ENCODE measurements around the gene OR2L5.

OR2L5 gene, protein sequence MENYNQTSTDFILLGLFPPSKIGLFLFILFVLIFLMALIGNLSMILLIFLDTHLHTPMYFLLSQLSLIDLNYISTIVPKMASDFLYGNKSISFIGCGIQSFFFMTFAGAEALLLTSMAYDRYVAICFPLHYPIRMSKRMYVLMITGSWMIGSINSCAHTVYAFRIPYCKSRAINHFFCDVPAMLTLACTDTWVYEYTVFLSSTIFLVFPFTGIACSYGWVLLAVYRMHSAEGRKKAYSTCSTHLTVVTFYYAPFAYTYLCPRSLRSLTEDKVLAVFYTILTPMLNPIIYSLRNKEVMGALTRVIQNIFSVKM

DNA sequence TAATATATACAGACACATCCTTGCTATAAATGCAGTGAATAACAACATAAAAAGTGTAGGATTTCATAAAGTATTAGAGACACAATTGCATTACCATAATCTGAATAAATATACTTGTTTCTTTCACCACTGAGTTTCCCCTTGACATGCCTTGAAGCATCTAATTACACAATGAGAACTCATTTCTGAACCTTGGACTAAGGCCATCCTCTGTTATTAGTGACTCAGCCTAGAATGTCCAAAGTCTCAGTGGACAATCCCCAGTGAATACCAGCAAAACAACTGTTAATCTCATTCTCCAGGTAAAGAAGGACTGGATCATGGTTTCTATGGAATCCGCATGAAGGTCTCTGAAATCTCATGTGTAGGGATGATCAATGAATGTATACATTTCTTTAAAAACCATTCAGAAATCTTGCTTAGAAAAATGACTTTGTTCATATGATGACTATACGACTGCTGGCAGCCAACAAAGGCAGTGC lies at the start of gene OR2L5:
Gene OR2L5 (plus strand): TSS at position 432 of the 482 bp plus-strand sequence. CDS start 8,288 bp downstream, outside the sequence.
- H3K9me3 ChIP-seq (ENCODE audit: control insufficient read depth, insufficient read depth, low read length), result peaks cover 3% of the 10 kb centered on the region; the same call in 1 of the 2 replicates
- no peak within 1 kb of the TSS for H3K9ac ChIP-seq (ENCODE audit: low read depth, low read length)
- no peaks in the 10 kb centered on the region for H3K36me3 ChIP-seq (ENCODE audit: insufficient read depth, low read length)
- H3K4me1 ChIP-seq (ENCODE audit: insufficient read depth, low read length), result no peaks in the 10 kb centered on the region

DNA sequence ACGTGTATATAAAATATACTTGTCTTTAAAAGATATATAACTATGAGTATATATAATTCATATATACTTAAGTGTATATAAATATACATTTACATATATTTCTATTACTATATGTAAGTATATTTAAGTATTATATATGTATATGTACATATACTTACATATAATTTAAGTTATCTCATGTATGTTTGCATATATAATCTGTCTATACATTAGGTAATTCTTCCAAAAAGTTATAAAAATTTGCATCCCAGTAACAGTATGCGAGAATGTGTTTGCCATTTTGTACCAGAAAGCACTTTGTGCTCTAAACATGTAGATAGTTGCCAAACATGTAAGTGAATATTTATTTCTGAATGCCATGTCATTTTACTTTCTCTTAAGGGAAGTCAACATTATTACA lies 48.5 kb upstream of the OR2L5 start, which contains the start of gene OR2AK2:
Gene OR2AK2 (plus strand): TSS at position 301 of the 400 bp plus-strand sequence. CDS start 144 bp downstream, outside the sequence.
- peaks cover 5% of the 10 kb centered on the region; the same call in 1 of the 2 replicates for H3K4me1 ChIP-seq (ENCODE audit: insufficient read depth, low read length)
- H3K9ac ChIP-seq (ENCODE audit: low read depth, low read length), result no peak within 1 kb of the TSS
- H3K36me3 ChIP-seq (ENCODE audit: insufficient read depth, low read length), result no peaks in the 10 kb centered on the region
- H3K9me3 ChIP-seq (ENCODE audit: control insufficient read depth, insufficient read depth, low read length), result no peaks in the 10 kb centered on the region

- H3K36me3 ChIP-seq (ENCODE audit: insufficient read depth, low read length), result no peaks in the 10 kb centered on the region
- H3K4me1 ChIP-seq (ENCODE audit: insufficient read depth, low read length), result peaks cover 5% of the 10 kb centered on the region; the same call in 1 of the 2 replicates
- no peaks in the 10 kb centered on the region for H3K9me3 ChIP-seq (ENCODE audit: control insufficient read depth, insufficient read depth, low read length)
- H3K9ac ChIP-seq (ENCODE audit: low read depth, low read length), result no peak overlapping the region
Observed at GRCh38 chr1:247966532-247967204, 46.8 kb upstream of the OR2L5 start.

DNA sequence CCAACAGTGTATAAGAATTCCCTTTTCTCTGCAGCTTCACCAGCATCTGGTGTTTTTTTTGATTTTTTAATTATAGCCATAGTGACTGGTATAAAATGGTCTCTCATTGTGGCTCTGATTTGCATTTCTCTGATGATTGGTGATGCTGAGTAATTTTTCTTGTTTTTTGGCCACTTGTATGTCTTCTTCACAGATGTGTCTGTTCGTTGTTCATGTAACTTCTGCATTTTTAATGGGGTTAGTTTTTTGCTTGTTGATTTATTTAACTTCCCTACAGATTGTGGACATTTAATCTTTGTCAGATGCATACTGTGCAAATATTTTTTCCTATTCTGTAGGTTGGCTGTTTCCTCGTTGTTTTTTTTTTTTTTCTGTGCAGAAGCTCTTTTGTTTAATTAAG lies 20.5 kb upstream of the OR2L5 start:
- Histone ChIP-seq H3K4me1 (ENCODE audit: insufficient read depth, low read length) (no peaks in the 10 kb centered on the region), H3K9ac (ENCODE audit: low read depth, low read length) (no peak overlapping the region), H3K36me3 (ENCODE audit: insufficient read depth, low read length) (no peaks in the 10 kb centered on the region), H3K9me3 (ENCODE audit: control insufficient read depth, insufficient read depth, low read length) (no peaks in the 10 kb centered on the region)

DNA sequence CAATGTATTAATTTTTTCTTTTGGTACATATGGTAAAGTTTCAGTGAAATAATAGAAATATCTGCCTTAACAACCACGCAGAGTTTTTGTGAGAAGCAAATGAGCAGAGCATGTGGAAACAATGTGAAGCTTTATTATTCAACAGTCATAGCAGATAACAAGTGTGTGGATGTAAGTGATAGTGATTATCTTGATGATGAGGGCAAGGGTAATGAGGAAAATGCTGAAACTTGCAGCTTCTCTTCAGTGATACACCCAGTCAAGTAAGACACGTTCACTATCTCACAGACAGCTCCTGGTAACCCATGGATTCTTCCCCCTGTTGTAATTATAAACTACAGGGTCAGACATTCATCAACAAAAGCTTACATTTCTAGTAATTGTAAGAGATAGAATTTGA lies 14.6 kb upstream of the OR2L5 start:
- H3K36me3 ChIP-seq (ENCODE audit: insufficient read depth, low read length), result no peaks in the 10 kb centered on the region
- H3K9me3 ChIP-seq (ENCODE audit: control insufficient read depth, insufficient read depth, low read length), result no peaks in the 10 kb centered on the region
- H3K4me1 ChIP-seq (ENCODE audit: insufficient read depth, low read length), result no peaks in the 10 kb centered on the region
- no peak overlapping the region for H3K9ac ChIP-seq (ENCODE audit: low read depth, low read length)

DNA sequence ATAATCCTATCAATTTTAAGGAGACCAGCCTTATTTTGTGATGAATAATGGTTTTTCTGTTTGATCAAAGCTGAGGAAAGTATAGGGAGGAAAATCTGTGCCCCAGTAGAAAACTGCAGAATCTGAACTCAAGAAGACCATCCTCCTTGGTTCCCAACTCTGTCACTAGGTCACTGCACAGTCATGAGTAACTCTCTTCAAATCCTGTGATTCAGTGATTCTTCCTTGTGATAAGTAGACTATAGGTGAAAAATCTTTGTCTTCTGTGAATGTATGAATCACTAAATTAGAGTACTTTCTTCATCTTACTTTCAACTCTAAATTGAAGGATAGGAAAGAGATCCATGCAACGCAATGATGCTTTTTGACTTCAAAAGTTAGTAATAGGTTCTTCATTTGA lies 13.3 kb upstream of the OR2L5 start:
- H3K36me3 ChIP-seq (ENCODE audit: insufficient read depth, low read length), result no peaks in the 10 kb centered on the region
- no peaks in the 10 kb centered on the region for H3K9me3 ChIP-seq (ENCODE audit: control insufficient read depth, insufficient read depth, low read length)
- H3K4me1 ChIP-seq (ENCODE audit: insufficient read depth, low read length), result no peaks in the 10 kb centered on the region
- no peak overlapping the region for H3K9ac ChIP-seq (ENCODE audit: low read depth, low read length)

- Histone ChIP-seq H3K9me3 (ENCODE audit: control insufficient read depth, insufficient read depth, low read length) (peaks cover 3% of the 10 kb centered on the region; the same call in 1 of the 2 replicates), H3K36me3 (ENCODE audit: insufficient read depth, low read length) (no peaks in the 10 kb centered on the region), H3K9ac (ENCODE audit: low read depth, low read length) (no peak overlapping the region)
Observed at GRCh38 chr1:248007778-248008177, 5.7 kb upstream of the OR2L5 start.

GRCh38 chr1:248009681-248010080 lies 3.8 kb upstream of the OR2L5 start:
- Histone ChIP-seq H3K36me3 (ENCODE audit: insufficient read depth, low read length) (no peaks in the 10 kb centered on the region), H3K4me1 (ENCODE audit: insufficient read depth, low read length) (no peaks in the 10 kb centered on the region), H3K9me3 (ENCODE audit: control insufficient read depth, insufficient read depth, low read length) (peaks cover 3% of the 10 kb centered on the region; the same call in 1 of the 2 replicates), H3K9ac (ENCODE audit: low read depth, low read length) (no peak overlapping the region)

More at GRCh38 chr1:248007778-248008177, 5.7 kb upstream of the OR2L5 start:
- no peaks in the 10 kb centered on the region for H3K4me1 ChIP-seq (ENCODE audit: insufficient read depth, low read length)

GRCh38 chr1:248015803-248016202 lies 2.3 kb downstream of the OR2L5 start:
- no peaks in the 10 kb centered on the region for H3K4me1 ChIP-seq (ENCODE audit: insufficient read depth, low read length)
- no peaks in the 10 kb centered on the region for H3K9me3 ChIP-seq (ENCODE audit: control insufficient read depth, insufficient read depth, low read length)
- no peaks in the 10 kb centered on the region for H3K36me3 ChIP-seq (ENCODE audit: insufficient read depth, low read length)
- no peak overlapping the region for H3K9ac ChIP-seq (ENCODE audit: low read depth, low read length)

DNA sequence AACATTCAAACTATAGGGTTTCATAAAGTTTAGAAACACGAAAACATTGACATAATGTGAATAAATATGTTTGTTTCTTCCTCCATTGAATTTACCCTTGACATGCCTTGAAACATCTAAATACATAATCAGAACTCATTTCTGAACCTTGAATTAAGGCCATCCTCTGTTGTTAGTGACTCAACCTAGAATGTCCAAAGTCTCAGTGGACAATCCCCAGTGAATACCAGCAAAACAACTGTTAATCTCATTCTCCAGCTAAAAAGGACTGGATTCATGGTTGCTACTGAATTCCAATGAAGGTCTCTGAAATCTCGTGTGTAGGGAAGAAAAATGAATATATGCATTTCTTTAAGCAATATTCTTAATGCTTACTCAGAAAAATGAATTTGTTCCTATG lies 16.3 kb downstream of the OR2L5 start, which contains the start of gene OR2L2:
Gene OR2L2 (plus strand): TSS at position 301 of the 400 bp plus-strand sequence. CDS start 8,198 bp downstream, outside the sequence.
- Histone ChIP-seq H3K4me1 (ENCODE audit: insufficient read depth, low read length) (no peaks in the 10 kb centered on the region), H3K36me3 (ENCODE audit: insufficient read depth, low read length) (no peaks in the 10 kb centered on the region), H3K9me3 (ENCODE audit: control insufficient read depth, insufficient read depth, low read length) (no peaks in the 10 kb centered on the region), H3K9ac (ENCODE audit: low read depth, low read length) (no peak within 1 kb of the TSS)

GRCh38 chr1:248045209-248045608 lies 31.7 kb downstream of the OR2L5 start:
- Histone ChIP-seq H3K4me1 (ENCODE audit: insufficient read depth, low read length) (no peaks in the 10 kb centered on the region), H3K9me3 (ENCODE audit: control insufficient read depth, insufficient read depth, low read length) (no peaks in the 10 kb centered on the region), H3K9ac (ENCODE audit: low read depth, low read length) (no peak overlapping the region), H3K36me3 (ENCODE audit: insufficient read depth, low read length) (no peaks in the 10 kb centered on the region)

DNA sequence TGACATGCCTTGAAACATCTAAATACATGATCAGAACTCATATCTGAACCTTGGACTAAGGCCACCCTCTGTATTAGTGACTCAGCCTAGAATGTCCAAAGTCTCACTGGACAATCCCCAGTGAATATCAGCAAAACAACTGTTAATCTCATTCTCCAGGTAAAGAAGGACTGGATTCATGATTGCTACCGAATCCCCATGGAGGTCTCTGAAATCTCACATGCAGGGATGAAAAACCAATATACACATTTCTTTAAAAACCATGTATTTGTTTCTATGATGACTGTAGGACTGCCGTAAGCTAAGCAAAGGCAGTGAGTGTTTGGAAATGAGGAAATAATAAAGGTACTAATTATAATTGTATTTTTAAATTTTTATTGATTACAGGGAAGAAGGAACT lies 33.1 kb downstream of the OR2L5 start, which contains the start of gene OR2L3:
Gene OR2L3 (plus strand): TSS at position 301 of the 400 bp plus-strand sequence. CDS start 13,846 bp downstream, outside the sequence.
- Histone ChIP-seq H3K9ac (ENCODE audit: low read depth, low read length) (no peak within 1 kb of the TSS), H3K9me3 (ENCODE audit: control insufficient read depth, insufficient read depth, low read length) (no peaks in the 10 kb centered on the region), H3K4me1 (ENCODE audit: insufficient read depth, low read length) (no peaks in the 10 kb centered on the region), H3K36me3 (ENCODE audit: insufficient read depth, low read length) (no peaks in the 10 kb centered on the region)

- H3K4me1 ChIP-seq (ENCODE audit: insufficient read depth, low read length), result no peaks in the 10 kb centered on the region
- H3K9ac ChIP-seq (ENCODE audit: low read depth, low read length), result no peak overlapping the region
- H3K9me3 ChIP-seq (ENCODE audit: control insufficient read depth, insufficient read depth, low read length), result no peaks in the 10 kb centered on the region
- H3K36me3 ChIP-seq (ENCODE audit: insufficient read depth, low read length), result no peaks in the 10 kb centered on the region
Observed at GRCh38 chr1:248047008-248047407, 33.5 kb downstream of the OR2L5 start.

GRCh38 chr1:248054671-248055070 lies 41.2 kb downstream of the OR2L5 start:
- Histone ChIP-seq H3K36me3 (ENCODE audit: insufficient read depth, low read length) (no peaks in the 10 kb centered on the region), H3K9ac (ENCODE audit: low read depth, low read length) (no peak overlapping the region), H3K9me3 (ENCODE audit: control insufficient read depth, insufficient read depth, low read length) (no peaks in the 10 kb centered on the region), H3K4me1 (ENCODE audit: insufficient read depth, low read length) (no peaks in the 10 kb centered on the region)
